K562 (cell line): ENCODE data around the gene DNAJB12. TPM values are rescaled to one million over a fixed set of nuclear protein-coding genes. Genes with fewer than 3 reads are reported as not detected.
A peak's percentile ranks its signal among the peaks of the same experiment; 100 is the strongest.

Source experiments
- CBFA2T2 ChIP-seq: fragments of 450-650 bp; conservative IDR thresholded peaks from 2 replicates; pipeline ENCODE4 v1.6.1; 2017; ENCODE audit warnings: mild to moderate bottlenecking
- E2F3 ChIP-seq: fragments of 250-450 bp; sonication (Bioruptor Pico); IDR thresholded peaks from 2 replicates; pipeline ENCODE4 v1.4.0; 2020; ENCODE audit warnings: mild to moderate bottlenecking
- EZH2 ChIP-seq: IDR thresholded peaks from 2 replicates; pipeline ENCODE4 v1.6.1; 2012; ENCODE audit warnings: low read depth, mild to moderate bottlenecking, inconsistent platforms, low read length, borderline replicate concordance
- IRF2 ChIP-seq: sonication (generic); formaldehyde crosslinking; IDR thresholded peaks from 2 replicates; pipeline ENCODE4 v1.8.1; 2022; ENCODE audit warnings: mild to moderate bottlenecking, missing genetic modification reagents
- KDM2B ChIP-seq: fragments of 250-450 bp; sonication (Bioruptor Pico); IDR thresholded peaks from 2 replicates; pipeline ENCODE4 v1.8.0; 2021; ENCODE audit warnings: mild to moderate bottlenecking, moderate library complexity
- KLF13 ChIP-seq: fragments of 450-650 bp; IDR thresholded peaks from 2 replicates; pipeline ENCODE4 v1.6.1; 2016; ENCODE audit warnings: missing genetic modification characterization, low read depth, mild to moderate bottlenecking, missing compliant biosample characterization, moderate library complexity, borderline replicate concordance
- KLF16 ChIP-seq: IDR thresholded peaks from 2 replicates; pipeline ENCODE4 v1.6.1; 2016; ENCODE audit warnings: antibody characterized with exemption
- NEUROD1 ChIP-seq: fragments of 150-350 bp; IDR thresholded peaks from 2 replicates; pipeline ENCODE4 v1.6.1; 2014; ENCODE audit warnings: borderline replicate concordance, low read length, low read depth; ENCODE audit not compliant: partially characterized antibody
- NR2F6 ChIP-seq: fragments of 450-650 bp; formaldehyde crosslinking; IDR thresholded peaks from 2 replicates; pipeline ENCODE4 v1.4.0; 2020; ENCODE audit warnings: mild to moderate bottlenecking
- NR4A1 ChIP-seq, 2 experiments: fragments of 250-450 bp in 1 of 2; fragments of 450-650 bp in 1 of 2; sonication (Bioruptor Pico) in 1 of 2; IDR thresholded peaks; 2 replicates each; pipeline versions ENCODE4 v1.4.0 to v1.6.1; 2016 to 2020; ENCODE audit warnings: mild to moderate bottlenecking in 2 of 2, missing compliant biosample characterization in 1 of 2, missing genetic modification characterization in 1 of 2, moderate library complexity in 1 of 2
- PHTF2 ChIP-seq: fragments of 250-450 bp; sonication (Bioruptor Pico); IDR thresholded peaks from 2 replicates; pipeline ENCODE4 v1.5.0; 2021; ENCODE audit warnings: mild to moderate bottlenecking
- POU5F1 ChIP-seq: fragments of 150-350 bp; IDR thresholded peaks from 2 replicates; pipeline ENCODE4 v1.6.1; 2014; ENCODE audit warnings: borderline replicate concordance, low read length, low read depth, mild to moderate bottlenecking; ENCODE audit not compliant: partially characterized antibody
- TEAD1 ChIP-seq, 2 experiments: fragments of 450-650 bp in 1 of 2; sonication (generic) in 1 of 2; formaldehyde crosslinking; IDR thresholded peaks; 2 replicates each; pipeline versions ENCODE4 v1.4.0 to v1.8.0; 2020 to 2022; ENCODE audit warnings: mild to moderate bottlenecking in 2 of 2, missing genetic modification reagents in 1 of 2
- WHSC1 ChIP-seq: IDR thresholded peaks from one replicate; pipeline ENCODE4 v1.6.1; 2012; ENCODE audit warnings: low read length, control low read depth, inconsistent platforms
- ZEB2 ChIP-seq: fragments of 450-650 bp; IDR thresholded peaks from 2 replicates; pipeline ENCODE4 v1.6.1; 2016
- ZNF263 ChIP-seq: sonication (generic); formaldehyde crosslinking; IDR thresholded peaks from 2 replicates; pipeline ENCODE4 v1.8.0; 2022; ENCODE audit warnings: mild to moderate bottlenecking, missing genetic modification reagents, borderline replicate concordance
- ZNF354B ChIP-seq: fragments of 250-450 bp; sonication (Bioruptor Pico); IDR thresholded peaks from 2 replicates; pipeline ENCODE4 v1.4.0; 2020
- ZNF561 ChIP-seq: fragments of 450-650 bp; formaldehyde crosslinking; conservative IDR thresholded peaks from 2 replicates; pipeline ENCODE4 v1.4.0; 2020; ENCODE audit warnings: mild to moderate bottlenecking, moderate library complexity
- ZNF586 ChIP-seq: fragments of 450-650 bp; formaldehyde crosslinking; conservative IDR thresholded peaks from 2 replicates; pipeline ENCODE4 v1.4.0; 2020; ENCODE audit warnings: mild to moderate bottlenecking, moderate library complexity
- ZSCAN32 ChIP-seq: fragments of 450-650 bp; formaldehyde crosslinking; IDR thresholded peaks from 2 replicates; pipeline ENCODE4 v1.4.0; 2020; ENCODE audit warnings: mild to moderate bottlenecking, moderate library complexity
- polyA plus RNA-seq, 8 experiments: library from polyadenylated mRNA; depleted of rRNA in 4 of 8; stranded (reverse) in 5 of 8; unstranded in 3 of 8; fragments of >200 nt; fragmentation: Nextera tagmentation in 2 of 8; fragmentation: Illumina TruSeq in 1 of 8; extraction: Ambion mirVana in 2 of 8; extraction: Trizol in 1 of 8; gene quantifications; 2 replicates each; pipeline versions ENCODE4 v1.2.1 to v1.2.3, GENCODE V29; 2011 to 2014; ENCODE audit warnings: inconsistent platforms in 1 of 8, missing spikeins in 1 of 8
- total RNA-seq, 7 experiments: library from RNA; depleted of rRNA in 6 of 7; stranded (reverse); fragments of >200 nt in 6 of 7; fragmentation: Illumina TruSeq in 2 of 7; extraction: Trizol in 2 of 7; gene quantifications; 2 replicates each; pipeline versions ENCODE4 v1.2.1 to v1.2.3, GENCODE V29; 2011 to 2021; ENCODE audit warnings: low replicate concordance in 1 of 7
- TF ChIP-seq, protein P1 (sequence below), 2 experiments: fragments of 450-650 bp in 1 of 2; IDR thresholded peaks; 2 replicates each; pipeline ENCODE4 v1.6.1; 2011 to 2017; ENCODE audit warnings: low read depth in 2 of 2, antibody characterized with exemption in 1 of 2, borderline replicate concordance in 1 of 2, low read length in 1 of 2, mild to moderate bottlenecking in 1 of 2, mixed read lengths in 1 of 2; ENCODE audit not compliant: control insufficient read depth in 1 of 2
- TF ChIP-seq, protein P2 (sequence below): sonication (generic); formaldehyde crosslinking; IDR thresholded peaks from 2 replicates; pipeline ENCODE4 v1.8.1; 2023; ENCODE audit warnings: mild to moderate bottlenecking, missing genetic modification reagents
- TF ChIP-seq, protein P3 (sequence below): fragments of 250-450 bp; sonication (Bioruptor Pico); IDR thresholded peaks from 2 replicates; pipeline ENCODE4 v1.8.0; 2021; ENCODE audit warnings: mild to moderate bottlenecking, moderate library complexity

The DNAJB12 gene
- total and polyA plus RNA-seq, 9 of the 15 experiments (the other 6 are each of a cell fraction or from before 2014, with no cell fraction given), result 3.5 to 31.5 (median 20.3) TPM

DNA sequence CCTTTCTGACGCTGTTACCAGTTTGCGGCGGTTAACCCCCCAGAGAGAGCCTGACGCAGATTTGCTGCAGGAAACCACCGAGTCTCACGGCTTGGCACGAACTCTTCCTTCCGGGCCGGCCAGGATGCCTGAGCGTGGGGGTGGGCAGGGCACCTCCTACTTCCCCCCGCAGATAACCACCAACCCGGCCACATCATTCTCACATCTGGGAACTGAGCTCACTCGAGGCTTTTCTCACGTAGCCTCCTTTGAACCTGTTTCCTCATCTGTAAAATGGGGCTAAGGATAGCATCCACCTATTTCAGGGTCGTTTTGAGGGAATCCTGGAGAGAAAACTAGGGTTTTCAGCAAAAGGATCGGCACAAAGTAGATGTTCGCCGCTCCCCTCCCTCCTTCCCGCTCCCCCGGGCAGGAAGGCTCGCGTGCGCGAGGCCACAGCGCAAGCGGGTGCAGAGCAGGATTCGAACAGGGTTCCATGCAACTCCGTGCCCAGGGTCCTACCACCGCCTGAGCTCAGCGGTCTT is 57.4 kb downstream of the DNAJB12 start (continued):
- TF ChIP-seq, protein P1, sequence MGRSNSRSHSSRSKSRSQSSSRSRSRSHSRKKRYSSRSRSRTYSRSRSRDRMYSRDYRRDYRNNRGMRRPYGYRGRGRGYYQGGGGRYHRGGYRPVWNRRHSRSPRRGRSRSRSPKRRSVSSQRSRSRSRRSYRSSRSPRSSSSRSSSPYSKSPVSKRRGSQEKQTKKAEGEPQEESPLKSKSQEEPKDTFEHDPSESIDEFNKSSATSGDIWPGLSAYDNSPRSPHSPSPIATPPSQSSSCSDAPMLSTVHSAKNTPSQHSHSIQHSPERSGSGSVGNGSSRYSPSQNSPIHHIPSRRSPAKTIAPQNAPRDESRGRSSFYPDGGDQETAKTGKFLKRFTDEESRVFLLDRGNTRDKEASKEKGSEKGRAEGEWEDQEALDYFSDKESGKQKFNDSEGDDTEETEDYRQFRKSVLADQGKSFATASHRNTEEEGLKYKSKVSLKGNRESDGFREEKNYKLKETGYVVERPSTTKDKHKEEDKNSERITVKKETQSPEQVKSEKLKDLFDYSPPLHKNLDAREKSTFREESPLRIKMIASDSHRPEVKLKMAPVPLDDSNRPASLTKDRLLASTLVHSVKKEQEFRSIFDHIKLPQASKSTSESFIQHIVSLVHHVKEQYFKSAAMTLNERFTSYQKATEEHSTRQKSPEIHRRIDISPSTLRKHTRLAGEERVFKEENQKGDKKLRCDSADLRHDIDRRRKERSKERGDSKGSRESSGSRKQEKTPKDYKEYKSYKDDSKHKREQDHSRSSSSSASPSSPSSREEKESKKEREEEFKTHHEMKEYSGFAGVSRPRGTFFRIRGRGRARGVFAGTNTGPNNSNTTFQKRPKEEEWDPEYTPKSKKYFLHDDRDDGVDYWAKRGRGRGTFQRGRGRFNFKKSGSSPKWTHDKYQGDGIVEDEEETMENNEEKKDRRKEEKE (IDR thresholded peaks at IDR 0.05; ENCODE audit: borderline replicate concordance in 1 of 2, control insufficient read depth in 1 of 2, low read depth in 2 of 2, low read length in 1 of 2), result no peak
- TF ChIP-seq NR4A1 (CRISPR knock-in tag; IDR thresholded peaks at IDR 0.05) (no peak), NR4A1 (tag; IDR thresholded peaks at IDR 0.05) (no peak; the same call in none of the 2 replicates), ZNF354B (CRISPR knock-in tag) (no peak), ZEB2 (peak; percentile 42; the same call in 1 of the 2 replicates), ZNF263 (CRISPR knock-in tag) (no peak), ZSCAN32 (peak; percentile 11; the same call in 1 of the 2 replicates), IRF2 (no peak), KLF13 (tag) (peak; percentile 15; the same call in 1 of the 2 replicates), NEUROD1 (peak; percentile 36), EZH2 (no peak), POU5F1 (no peak), WHSC1 (no peak), ZNF586 (no peak), CBFA2T2 (peak; percentile 36; the same call in 1 of the 2 replicates), PHTF2 (CRISPR knock-in tag) (no peak), KDM2B (CRISPR knock-in tag) (no peak), KLF16 (peak; percentile 68), NR2F6 (no peak), ZNF561 (CRISPR knock-in tag) (no peak), TEAD1 (CRISPR knock-in tag; IDR thresholded peaks at IDR 0.05) (peak in 1 of 2 experiments; percentile 4; a peak in 2 of 4 replicates), E2F3 (peak; percentile 37; the same call in 1 of the 2 replicates)
- TF ChIP-seq, protein P2, sequence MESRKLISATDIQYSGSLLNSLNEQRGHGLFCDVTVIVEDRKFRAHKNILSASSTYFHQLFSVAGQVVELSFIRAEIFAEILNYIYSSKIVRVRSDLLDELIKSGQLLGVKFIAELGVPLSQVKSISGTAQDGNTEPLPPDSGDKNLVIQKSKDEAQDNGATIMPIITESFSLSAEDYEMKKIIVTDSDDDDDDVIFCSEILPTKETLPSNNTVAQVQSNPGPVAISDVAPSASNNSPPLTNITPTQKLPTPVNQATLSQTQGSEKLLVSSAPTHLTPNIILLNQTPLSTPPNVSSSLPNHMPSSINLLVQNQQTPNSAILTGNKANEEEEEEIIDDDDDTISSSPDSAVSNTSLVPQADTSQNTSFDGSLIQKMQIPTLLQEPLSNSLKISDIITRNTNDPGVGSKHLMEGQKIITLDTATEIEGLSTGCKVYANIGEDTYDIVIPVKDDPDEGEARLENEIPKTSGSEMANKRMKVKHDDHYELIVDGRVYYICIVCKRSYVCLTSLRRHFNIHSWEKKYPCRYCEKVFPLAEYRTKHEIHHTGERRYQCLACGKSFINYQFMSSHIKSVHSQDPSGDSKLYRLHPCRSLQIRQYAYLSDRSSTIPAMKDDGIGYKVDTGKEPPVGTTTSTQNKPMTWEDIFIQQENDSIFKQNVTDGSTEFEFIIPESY, result no peak
- TF ChIP-seq, protein P3, sequence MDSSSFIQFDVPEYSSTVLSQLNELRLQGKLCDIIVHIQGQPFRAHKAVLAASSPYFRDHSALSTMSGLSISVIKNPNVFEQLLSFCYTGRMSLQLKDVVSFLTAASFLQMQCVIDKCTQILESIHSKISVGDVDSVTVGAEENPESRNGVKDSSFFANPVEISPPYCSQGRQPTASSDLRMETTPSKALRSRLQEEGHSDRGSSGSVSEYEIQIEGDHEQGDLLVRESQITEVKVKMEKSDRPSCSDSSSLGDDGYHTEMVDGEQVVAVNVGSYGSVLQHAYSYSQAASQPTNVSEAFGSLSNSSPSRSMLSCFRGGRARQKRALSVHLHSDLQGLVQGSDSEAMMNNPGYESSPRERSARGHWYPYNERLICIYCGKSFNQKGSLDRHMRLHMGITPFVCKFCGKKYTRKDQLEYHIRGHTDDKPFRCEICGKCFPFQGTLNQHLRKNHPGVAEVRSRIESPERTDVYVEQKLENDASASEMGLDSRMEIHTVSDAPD (CRISPR knock-in tag), result peak; percentile 4; the same call in 1 of the 2 replicates
